ENCODE data around the gene NEK4. TPM values are rescaled to one million over a fixed set of nuclear protein-coding genes. Genes with fewer than 3 reads are reported as not detected.

The NEK4 gene
- total and polyA plus RNA-seq, 10 of the 15 experiments (the other 5 are each of a cell fraction or from before 2014, with no cell fraction given): 7.0 to 29.1 (median 16.4) TPM

GRCh38 chr3:52739730-52740129 lies 31.0 kb downstream of the NEK4 start:
- Histone ChIP-seq H3K36me3 (ENCODE audit: control insufficient read depth in 2 of 2, insufficient read depth in 2 of 2, low read length in 1 of 2) (peaks cover 0 to 6% of the 10 kb centered on the region in 2 experiments; a peak in 2 of 4 replicates), H3K27ac (ENCODE audit: control insufficient read depth, insufficient read depth) (no peak overlapping the region), H3K9me3 (replicated peaks; ENCODE audit: control insufficient read depth, insufficient read depth, low read length) (no peaks in the 10 kb centered on the region; the same call in 2 of the 3 replicates), H3K79me2 (ENCODE audit: control insufficient read depth, insufficient read depth, low read length) (no peaks in the 10 kb centered on the region), H3K9ac (ENCODE audit: control insufficient read depth, insufficient read depth, low read length) (no peak overlapping the region), H3K4me2 (ENCODE audit: control insufficient read depth, insufficient read depth) (no peak overlapping the region), H3K27me3 (replicated peaks in 1 of 2; ENCODE audit: control insufficient read depth in 2 of 2, insufficient read depth in 2 of 2, low read length in 1 of 2) (no peaks in the 10 kb centered on the region), H2AFZ (ENCODE audit: control insufficient read depth, low read depth, low read length) (no peak overlapping the region), H3K4me3 (no peak overlapping the region), H4K20me1 (ENCODE audit: control insufficient read depth, insufficient read depth) (no peaks in the 10 kb centered on the region), H3K4me1 (ENCODE audit: control insufficient read depth, insufficient read depth, low read length) (no peaks in the 10 kb centered on the region)
- ChIA-PET CTCF (interaction anchor here (1.3 to 4.4 kb wide), 3 partner anchors 49 to 153 kb away, joined by 4 to 25 read pairs (median 5); no protein-coding TSS in a partner anchor), RAD21 (ENCODE audit: unreplicated experiment) (no interaction called here), POLR2A (interaction anchor here (1.5 kb wide), 1 partner anchor 153 kb away, joined by 5 read pairs; no protein-coding TSS in a partner anchor), SMC1A (ENCODE audit: uncharacterized antibody, unreplicated experiment) (interaction anchor here (1.6 kb wide), 1 partner anchor 82 kb away, joined by 3 read pairs; no protein-coding TSS in a partner anchor)
- intact Hi-C loops (cut with micrococcal nuclease; ENCODE audit: unreplicated experiment) (loop anchor here (5.0 kb wide), 1 partner anchor 193 kb away; no protein-coding TSS in a partner anchor), in situ Hi-C loops (cut with MboI) (no loop called here)
- ATAC-seq (no peak), DNase-seq (ENCODE audit: low read depth, low spot score) (no peak), FAIRE-seq (no peak)
- BruUV-seq (replicated peaks): no TSS peak
- 89% methylated on average over 1 of the region's 1 CpG for WGBS (ENCODE audit: insufficient coverage, insufficient replicate concordance, low lambda C conversion rate, missing lambda C conversion rate)
- TF ChIP-seq SIX5 (IDR thresholded peaks at IDR 0.05; ENCODE audit: low read depth, low read length, severe bottlenecking) (no peak), POLR2AphosphoS5 (IDR thresholded peaks at IDR 0.05; ENCODE audit: low read length) (no peak), SIN3A (IDR thresholded peaks at IDR 0.05; ENCODE audit: low read depth, low read length) (no peak), SP1 (IDR thresholded peaks at IDR 0.05; ENCODE audit: low read depth, low read length) (no peak), EGR1 (IDR thresholded peaks at IDR 0.05; ENCODE audit: borderline replicate concordance in 1 of 2, low read depth in 2 of 2, low read length in 2 of 2) (no peak), SPI1 (IDR thresholded peaks at IDR 0.05; ENCODE audit: borderline replicate concordance, insufficient read depth, low read depth, low read length) (no peak), IRF5 (IDR thresholded peaks at IDR 0.05; ENCODE audit: borderline replicate concordance) (no peak), NFYA (IDR thresholded peaks at IDR 0.05; ENCODE audit: borderline replicate concordance, low read depth, low read length) (no peak), ASH2L (IDR thresholded peaks at IDR 0.05; ENCODE audit: borderline replicate concordance, low read depth) (no peak), STAT1 (conservative IDR thresholded peaks at IDR 0.05) (no peak), TBL1XR1 (IDR thresholded peaks at IDR 0.05; ENCODE audit: low read depth, low read length) (no peak), SKIL (IDR thresholded peaks at IDR 0.05; ENCODE audit: low read depth, poor library complexity, severe bottlenecking) (no peak), CBX3 (IDR thresholded peaks at IDR 0.05; ENCODE audit: borderline replicate concordance, low read depth) (no peak), BHLHE40 (IDR thresholded peaks at IDR 0.05; ENCODE audit: borderline replicate concordance in 1 of 2, low read depth in 2 of 2, low read length in 1 of 2) (no peak), ZBTB11 (CRISPR knock-in tag; IDR thresholded peaks at IDR 0.05) (no peak), POLR2AphosphoS2 (IDR thresholded peaks at IDR 0.05; ENCODE audit: low read depth, low read length) (no peak)

All from GM12878 (cell line).